HG02588 (cell line): ENCODE data around the gene OSBPL1A.

Source experiments
- ATAC-seq: cut with Tn5 transposase; IDR thresholded peaks from one replicate; pipeline ENCODE4 v1.9.1; 2021; ENCODE audit warnings: mild to moderate bottlenecking, moderate library complexity; ENCODE audit not compliant: unreplicated experiment

The OSBPL1A gene

GRCh38 chr18:24270358-24270936, 127.2 kb downstream of the OSBPL1A start:
- ATAC-seq, result no peak

DNA sequence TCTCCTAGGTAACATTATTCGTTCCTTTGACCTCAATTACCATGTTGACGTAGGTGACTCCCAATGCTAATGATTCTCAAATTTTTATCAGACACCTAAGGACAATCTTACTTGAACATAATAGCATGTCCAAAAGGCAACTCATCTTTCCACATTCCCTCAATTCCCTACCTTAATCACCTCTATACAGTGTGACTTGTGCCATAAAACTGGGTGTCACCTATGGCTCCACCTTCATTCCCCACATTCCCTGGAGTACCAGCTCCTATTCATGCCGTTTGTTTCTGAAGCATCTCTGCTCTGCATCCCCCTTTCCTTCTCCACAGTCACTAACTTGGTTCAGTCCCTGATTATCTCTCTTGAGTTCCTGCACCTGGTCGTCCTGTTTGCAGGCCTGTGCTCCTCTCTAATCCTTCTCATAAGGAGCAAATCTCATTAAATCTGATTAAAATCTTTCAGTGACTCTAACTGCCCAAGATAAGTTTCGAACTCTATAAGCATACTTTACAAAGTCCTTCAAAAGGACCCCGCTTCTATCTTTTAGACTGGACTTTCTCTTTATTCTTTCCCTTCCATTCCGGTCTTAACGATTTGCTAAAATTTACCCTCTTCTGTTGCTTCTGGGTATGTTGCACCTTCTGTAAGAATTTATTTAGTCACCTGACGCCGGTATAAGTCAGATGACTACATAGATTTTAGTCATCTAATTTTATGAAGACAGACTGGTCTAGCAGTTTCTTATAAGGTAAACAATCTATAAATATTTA, 128.7 kb downstream of the OSBPL1A start:
- no peak for ATAC-seq

- ATAC-seq, result no peak
Measured at GRCh38 chr18:24267878-24268277, 129.7 kb downstream of the OSBPL1A start.

DNA sequence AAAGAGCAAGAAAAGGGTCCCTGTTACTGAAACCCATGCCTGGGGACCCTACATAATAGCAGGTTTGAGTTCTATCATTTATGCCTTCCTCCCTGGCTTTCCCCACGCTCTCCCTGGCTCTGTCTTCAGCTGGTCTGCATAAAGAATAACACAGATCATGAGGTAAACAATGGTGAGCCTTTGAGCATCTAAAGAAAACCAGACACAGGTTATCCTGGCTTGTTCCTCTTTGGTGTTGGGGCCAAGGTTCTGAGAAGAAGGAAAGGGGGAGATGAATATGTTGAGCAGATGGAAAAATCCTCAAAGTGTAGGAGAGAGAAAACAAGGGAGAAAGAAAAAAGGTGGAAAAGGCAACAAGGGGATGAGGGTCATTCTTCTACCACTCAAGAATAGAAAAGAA, 131.5 kb downstream of the OSBPL1A start:
- ATAC-seq, result no peak

- ATAC-seq, result no peak
Measured at GRCh38 chr18:24265502-24266064, 132.0 kb downstream of the OSBPL1A start.

DNA sequence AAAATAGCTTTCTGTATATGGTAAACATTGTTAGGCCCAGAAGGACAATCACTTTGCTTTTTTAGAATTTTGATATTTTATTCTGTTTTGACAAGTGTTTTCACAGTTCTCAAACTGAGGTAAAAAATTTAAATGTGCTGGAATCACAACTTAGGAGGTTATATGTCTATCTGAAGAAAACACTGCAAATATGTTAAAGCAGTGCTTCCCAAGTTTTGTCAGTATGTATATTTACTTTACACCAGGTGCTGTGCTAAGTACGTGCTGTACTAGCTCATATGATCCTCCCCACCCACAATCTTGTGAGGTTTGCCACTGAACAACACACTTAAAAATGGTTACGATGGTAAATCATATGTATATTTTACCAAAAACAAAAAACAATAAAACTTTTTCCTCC, 134.6 kb downstream of the OSBPL1A start:
- no peak for ATAC-seq

- ATAC-seq, result no peak
Measured at GRCh38 chr18:24262087-24262486, 135.5 kb downstream of the OSBPL1A start.

GRCh38 chr18:24259869-24260641, 137.6 kb downstream of the OSBPL1A start:
- ATAC-seq, result no peak

- ATAC-seq, result no peak
Measured at GRCh38 chr18:24254071-24254470, 143.6 kb downstream of the OSBPL1A start.

DNA sequence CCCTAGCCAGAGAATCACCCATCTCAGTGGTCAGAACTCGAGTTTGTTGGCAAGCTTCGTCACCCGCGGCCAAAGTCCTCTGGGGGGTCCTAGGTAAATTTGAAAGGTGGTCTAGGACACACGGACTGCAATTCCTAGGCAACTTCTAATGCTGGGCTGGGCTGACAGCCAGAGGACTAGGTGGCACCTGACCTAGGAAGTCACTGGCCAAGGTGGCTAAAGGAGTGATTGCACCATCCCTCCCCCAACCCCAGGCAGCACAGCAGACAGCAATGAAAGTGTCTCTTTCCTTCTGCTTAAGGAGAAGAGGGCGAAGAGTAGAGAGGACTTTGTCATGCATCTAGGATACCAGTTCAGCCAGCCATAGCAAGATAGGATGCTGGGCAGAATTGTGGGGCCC, 147.9 kb downstream of the OSBPL1A start:
- ATAC-seq, result no peak

- ATAC-seq, result no peak
Measured at GRCh38 chr18:24248359-24248758, 149.3 kb downstream of the OSBPL1A start.

DNA sequence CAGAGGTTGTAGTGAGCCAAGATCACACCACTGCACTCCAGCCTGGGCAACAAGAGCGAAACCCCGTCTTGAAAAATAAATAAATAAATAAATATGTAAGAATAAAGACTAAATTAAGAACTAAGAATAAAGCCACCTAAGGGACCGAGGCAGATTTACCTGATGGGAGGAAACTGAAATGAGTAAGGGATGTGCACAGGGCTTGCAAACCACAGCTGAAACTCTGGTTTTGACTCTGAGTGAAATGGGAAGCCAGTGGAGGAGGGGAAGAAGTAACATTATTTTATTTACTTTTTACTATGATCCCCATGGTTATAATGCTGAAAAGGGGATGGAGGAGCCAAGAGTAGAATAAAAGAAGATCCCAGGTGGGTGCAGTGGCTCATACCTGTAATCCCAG, 151.5 kb downstream of the OSBPL1A start:
- peak; percentile 89 for ATAC-seq

- ATAC-seq, result no peak
Measured at GRCh38 chr18:24244698-24245097, 152.9 kb downstream of the OSBPL1A start.

DNA sequence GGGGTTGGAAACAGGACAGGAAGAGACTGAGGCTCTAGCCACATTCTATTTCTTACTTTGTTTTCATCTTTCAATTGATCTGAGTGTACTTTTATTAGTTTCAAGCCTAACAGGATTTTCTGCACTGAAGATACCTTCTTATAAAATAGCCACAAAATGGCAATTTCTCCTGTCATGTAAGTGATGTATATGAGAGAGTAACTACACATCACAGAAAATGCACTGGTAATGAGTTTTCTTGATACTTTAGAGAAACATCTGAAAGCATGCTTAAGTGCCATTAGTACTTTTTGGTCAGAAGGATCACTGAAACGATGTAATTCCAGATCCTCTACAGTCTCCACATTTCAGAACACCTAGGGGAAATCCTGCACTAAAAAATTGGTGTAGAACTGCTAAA, 153.9 kb downstream of the OSBPL1A start:
- no peak for ATAC-seq

GRCh38 chr18:24239341-24239740, 158.3 kb downstream of the OSBPL1A start:
- ATAC-seq, result no peak

DNA sequence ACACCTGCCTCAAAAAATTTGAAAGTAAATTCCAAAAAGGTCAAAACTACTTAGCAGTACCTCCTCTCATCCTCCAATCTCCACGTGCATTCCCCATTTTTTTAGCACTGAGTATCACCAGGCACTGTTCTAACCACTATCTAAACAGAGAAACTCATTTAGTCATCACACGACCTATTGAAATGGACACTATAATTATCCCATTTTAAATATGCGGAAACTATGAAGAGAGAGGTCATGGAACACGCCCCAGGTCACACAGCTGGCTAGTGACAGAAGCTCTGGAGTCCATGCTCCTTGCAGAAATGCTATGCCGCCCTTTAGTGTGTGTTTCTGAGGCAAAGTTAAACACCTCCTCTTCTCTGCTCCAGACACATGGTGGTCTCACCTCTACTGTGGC, 159.2 kb downstream of the OSBPL1A start:
- no peak for ATAC-seq

DNA sequence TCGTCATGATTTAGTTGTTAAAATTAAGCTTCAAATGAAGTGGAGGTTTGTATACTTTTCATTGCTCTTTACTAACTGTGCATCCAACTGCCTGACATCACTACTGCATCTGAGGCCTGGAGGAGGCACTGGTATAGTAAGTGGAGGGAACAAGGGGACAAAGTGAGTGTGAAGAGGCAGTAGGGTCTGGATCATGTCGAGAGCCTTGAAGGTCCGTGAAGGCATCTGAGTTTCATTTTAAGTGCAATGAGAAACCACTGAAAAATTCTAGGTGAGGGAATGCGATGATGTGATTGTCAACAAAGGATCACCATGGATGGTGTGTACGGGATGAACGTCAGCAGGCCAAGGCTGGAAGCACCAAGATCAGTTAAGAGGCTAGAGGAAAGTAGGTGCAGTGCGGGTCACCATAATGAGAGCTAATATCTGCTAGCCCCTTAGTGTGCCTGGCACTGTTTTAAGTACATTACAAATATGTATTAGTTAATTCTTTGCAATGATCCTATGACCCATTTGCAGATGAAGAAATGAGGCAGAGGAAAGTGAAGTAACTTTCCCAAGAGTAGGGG, 162.7 kb downstream of the OSBPL1A start:
- ATAC-seq, result no peak

- ATAC-seq, result no peak
Measured at GRCh38 chr18:24234330-24234729, 163.3 kb downstream of the OSBPL1A start.

DNA sequence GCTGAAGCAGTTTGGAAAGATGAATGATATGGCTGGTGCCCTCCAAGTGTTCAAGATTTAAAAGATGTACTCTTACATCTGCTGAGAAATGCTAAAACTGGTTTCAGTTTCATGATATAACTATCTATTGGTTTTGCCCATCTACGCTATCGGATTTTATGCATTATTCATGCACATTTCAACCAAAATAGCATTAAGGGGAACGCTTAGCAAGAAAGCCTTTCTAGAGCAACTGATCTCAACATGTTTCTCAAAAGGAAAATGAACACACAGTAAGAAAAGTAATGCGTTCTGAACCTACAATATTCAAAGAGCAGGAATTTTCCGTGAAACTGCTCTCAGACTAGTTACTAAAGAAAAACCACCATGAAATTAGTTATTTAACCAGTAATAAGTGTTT, 164.8 kb downstream of the OSBPL1A start:
- no peak for ATAC-seq

- ATAC-seq, result no peak
Measured at GRCh38 chr18:24231773-24232735, 165.6 kb downstream of the OSBPL1A start.
